HCEC 1CT (cell line): ENCODE measurements around the gene KLRD1.
"Not testable (repeated sequence)": the region's sequence is repeated elsewhere in the genome, so short reads cannot be mapped to it uniquely, and the experiment has no call there.

Source experiments
- DNase-seq: peaks from one replicate; pipeline ENCODE4 v3.0.0-alpha.2; 2017

The KLRD1 gene

DNA sequence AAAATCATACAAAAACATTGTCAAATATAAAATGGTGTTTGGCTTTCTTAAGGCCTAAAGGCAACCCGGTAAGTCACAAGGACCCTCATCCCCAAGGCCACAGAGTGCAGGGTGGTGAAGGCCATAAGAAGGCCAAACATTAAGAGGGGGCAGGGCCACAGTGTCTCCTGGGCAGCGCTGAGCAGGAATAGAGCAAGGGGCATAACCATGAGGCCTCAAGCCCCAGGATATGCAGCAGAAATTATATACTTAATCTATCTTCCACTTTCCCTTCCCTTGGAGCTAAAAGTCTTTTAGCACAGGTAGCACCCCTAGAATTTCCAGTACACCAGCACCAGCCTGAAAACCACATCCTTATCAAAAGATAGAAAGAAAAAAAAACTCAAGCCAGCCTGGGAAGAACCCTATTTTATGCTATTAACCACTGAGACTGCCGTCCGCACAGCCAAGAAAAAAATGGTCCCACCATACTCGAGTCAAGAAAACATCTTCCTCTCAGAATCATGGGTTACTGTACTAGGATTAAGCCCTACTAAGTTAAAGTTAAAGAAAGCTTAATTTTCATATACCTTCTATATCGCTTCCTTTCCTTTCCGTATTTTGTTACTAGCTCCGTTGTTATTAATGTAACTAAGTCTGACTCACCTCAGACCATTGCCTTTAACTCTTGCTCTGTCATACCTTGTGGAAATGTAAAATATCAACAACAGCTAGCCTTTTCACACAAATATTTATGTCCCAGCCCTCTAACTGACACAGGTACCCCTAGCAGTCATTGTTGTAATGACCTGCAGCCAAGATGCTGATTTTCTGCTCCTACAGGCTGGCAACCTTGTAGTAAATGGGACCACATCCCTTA lies 62.1 kb downstream of the KLRD1 start:
- no peak for DNase-seq

DNA sequence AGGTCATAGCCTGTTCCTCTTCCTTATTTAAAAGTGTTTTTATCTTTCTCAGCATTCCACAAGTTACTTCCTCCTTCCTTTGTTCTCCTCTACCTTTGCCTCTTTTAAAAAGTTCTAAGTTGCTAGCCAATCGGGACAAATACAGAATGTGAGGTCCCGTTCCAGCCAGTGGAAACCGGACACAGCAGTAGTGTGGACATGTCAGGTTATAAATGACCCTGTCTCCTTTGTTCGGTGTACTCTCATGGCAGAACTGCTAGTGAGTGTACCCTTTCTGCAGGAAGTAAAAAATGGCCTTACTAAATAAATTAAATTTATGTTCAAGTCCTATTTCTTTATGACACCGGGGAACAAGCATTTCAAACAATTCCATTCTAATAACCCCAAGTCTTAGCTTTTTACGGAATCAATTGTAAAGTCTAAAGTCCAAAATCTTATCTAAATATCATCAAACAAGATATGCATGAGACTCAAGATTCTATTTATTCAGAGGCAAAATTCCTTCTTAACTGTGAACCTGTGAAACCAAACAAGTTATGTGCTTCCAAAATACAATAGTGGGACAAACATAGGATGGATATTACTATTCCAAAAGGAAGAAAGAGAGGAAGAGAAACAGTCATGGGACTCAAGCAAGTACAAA lies 64.3 kb downstream of the KLRD1 start:
- DNase-seq, result not testable (repeated sequence)

DNA sequence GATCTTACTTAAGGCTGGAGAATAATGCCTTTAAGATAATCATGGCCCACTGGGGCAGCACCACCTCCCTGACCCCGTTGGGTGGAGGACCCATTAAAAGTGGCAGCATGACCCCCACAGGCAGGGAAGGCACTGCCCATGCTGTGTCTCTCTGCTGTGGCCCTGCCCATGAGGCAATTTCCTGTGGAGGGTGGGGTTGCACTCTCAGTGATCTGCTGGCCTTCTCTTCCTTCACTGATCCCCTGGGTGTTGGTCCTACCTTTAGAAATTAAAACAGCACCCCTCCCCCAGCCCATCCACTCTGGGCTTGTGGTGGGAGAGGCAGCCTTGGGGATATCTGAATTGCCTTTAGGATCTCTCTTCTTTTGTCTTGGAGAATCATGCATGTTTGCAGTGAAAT lies 64.9 kb downstream of the KLRD1 start:
- no peak for DNase-seq

DNA sequence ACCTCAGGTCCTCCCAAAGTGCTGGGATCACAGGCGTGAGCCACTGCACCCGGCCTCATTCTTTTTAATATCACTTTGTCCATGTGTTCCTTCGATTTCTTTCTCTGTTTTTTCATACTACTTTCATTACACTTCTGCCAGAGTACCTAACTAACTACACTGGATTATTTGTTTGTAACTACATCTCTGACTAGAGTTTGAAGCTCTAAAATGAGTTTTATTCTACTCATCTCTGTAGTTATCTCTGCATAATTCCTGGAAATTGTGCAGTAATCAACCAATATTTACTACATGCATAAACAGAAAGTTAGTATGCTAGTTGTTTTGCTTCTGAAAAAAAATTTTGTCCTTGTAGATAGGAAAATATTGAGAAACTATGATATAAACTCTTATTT lies 67.0 kb downstream of the KLRD1 start:
- no peak for DNase-seq

DNA sequence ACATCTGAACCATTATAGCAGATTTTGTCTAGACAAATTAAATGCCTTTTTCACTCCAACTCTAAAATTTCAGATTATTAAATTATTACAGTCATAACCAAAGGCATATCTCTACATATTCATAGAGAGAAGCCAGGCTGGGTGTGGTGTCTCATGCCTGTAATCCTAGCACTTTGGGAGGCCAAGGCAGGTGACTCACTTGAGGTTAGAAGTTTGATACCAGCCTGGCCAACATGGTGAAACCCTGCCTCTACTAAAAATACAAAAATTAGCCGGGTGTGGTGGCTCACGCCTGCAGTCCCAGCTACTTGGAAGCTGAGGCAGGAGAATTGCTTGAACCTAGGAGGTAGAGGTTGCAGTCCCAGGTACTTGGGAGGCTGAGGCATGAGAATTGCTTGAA lies 71.1 kb downstream of the KLRD1 start:
- DNase-seq, result not testable (repeated sequence)
